HepG2 (cell line): Measurements from ENCODE around the gene RING1. TPM values are rescaled to one million over a fixed set of nuclear protein-coding genes. Genes with fewer than 3 reads are reported as not detected.

Source experiments
- ARID2 ChIP-seq: sonication (generic); formaldehyde crosslinking; IDR thresholded peaks from 2 replicates; pipeline ENCODE4 v1.8.1; 2022; ENCODE audit warnings: mild to moderate bottlenecking, missing genetic modification reagents, borderline replicate concordance
- CC2D1A ChIP-seq: sonication (generic); formaldehyde crosslinking; IDR thresholded peaks from 2 replicates; pipeline ENCODE4 v1.8.1; 2023; ENCODE audit warnings: mild to moderate bottlenecking, missing genetic modification reagents
- CHD2 ChIP-seq: IDR thresholded peaks from 2 replicates; pipeline ENCODE4 v1.6.1; 2011; ENCODE audit warnings: low read depth, low read length, improper control_type of control experiment
- ELF4 ChIP-seq: sonication (generic); formaldehyde crosslinking; IDR thresholded peaks from 2 replicates; pipeline ENCODE4 v1.5.0; 2020; ENCODE audit warnings: missing genetic modification reagents, mild to moderate bottlenecking, moderate library complexity, borderline replicate concordance
- HOXD1 ChIP-seq: sonication (generic); formaldehyde crosslinking; IDR thresholded peaks from 2 replicates; pipeline ENCODE4 v1.5.0; 2020; ENCODE audit warnings: missing genetic modification reagents
- NFATC3 ChIP-seq: sonication (generic); formaldehyde crosslinking; IDR thresholded peaks from 2 replicates; pipeline ENCODE4 v1.5.1; 2020; ENCODE audit warnings: mild to moderate bottlenecking, missing genetic modification reagents
- PLRG1 ChIP-seq: fragments of 450-650 bp; conservative IDR thresholded peaks from 2 replicates; pipeline ENCODE4 v1.6.1; 2016
- RFX5 ChIP-seq: IDR thresholded peaks from 2 replicates; pipeline ENCODE4 v1.6.1; 2011; ENCODE audit warnings: low read depth, low read length, improper control_type of control experiment
- SNRNP70 ChIP-seq: fragments of 200-400 bp; formaldehyde crosslinking; IDR thresholded peaks from 2 replicates; pipeline ENCODE4 v1.6.1; 2017; ENCODE audit warnings: mild to moderate bottlenecking, low read depth, low read length, moderate library complexity
- SOX6 ChIP-seq, 2 experiments: fragments of 450-650 bp in 1 of 2; sonication (generic) in 1 of 2; formaldehyde crosslinking in 1 of 2; IDR thresholded peaks; 2 replicates each; pipeline versions ENCODE4 v1.4.0 to v1.6.1; 2017 to 2020; ENCODE audit warnings: antibody characterized with exemption in 1 of 2, mild to moderate bottlenecking in 1 of 2, missing genetic modification reagents in 1 of 2
- TP53 ChIP-seq: sonication (generic); formaldehyde crosslinking; conservative IDR thresholded peaks from 2 replicates; pipeline ENCODE4 v1.4.0; 2020; ENCODE audit warnings: missing genetic modification reagents
- ZFP1 ChIP-seq: IDR thresholded peaks from 2 replicates; pipeline ENCODE4 v1.6.1; 2016
- ZNF180 ChIP-seq: sonication (generic); formaldehyde crosslinking; IDR thresholded peaks from 2 replicates; pipeline ENCODE4 v1.4.0; 2020; ENCODE audit warnings: low read depth, missing genetic modification reagents, borderline replicate concordance
- ZNF274 ChIP-seq: sonication (generic); formaldehyde crosslinking; IDR thresholded peaks from 2 replicates; pipeline ENCODE4 v1.5.1; 2020; ENCODE audit warnings: mild to moderate bottlenecking, missing genetic modification reagents
- ZNF460 ChIP-seq: sonication (generic); formaldehyde crosslinking; IDR thresholded peaks from 2 replicates; pipeline ENCODE4 v1.5.1; 2020; ENCODE audit warnings: missing genetic modification reagents, mild to moderate bottlenecking, borderline replicate concordance
- ZNF564 ChIP-seq: sonication (generic); formaldehyde crosslinking; IDR thresholded peaks from 2 replicates; pipeline ENCODE4 v1.8.1; 2023; ENCODE audit warnings: mild to moderate bottlenecking, missing genetic modification reagents
- ZNF605 ChIP-seq: sonication (generic); formaldehyde crosslinking; IDR thresholded peaks from 2 replicates; pipeline ENCODE4 v1.8.0; 2022; ENCODE audit warnings: mild to moderate bottlenecking, missing genetic modification reagents
- polyA plus RNA-seq, 8 experiments: library from polyadenylated mRNA; depleted of rRNA in 3 of 8; stranded (reverse) in 7 of 8; unstranded in 1 of 8; fragments of >200 nt; fragmentation: Illumina TruSeq in 4 of 8; extraction: Trizol in 4 of 8; gene quantifications; 2 replicates each; pipeline versions ENCODE4 v1.2.1 to v1.2.3, GENCODE V29; 2011 to 2016; ENCODE audit warnings: low read depth in 4 of 8, missing spikeins in 1 of 8, mixed read lengths in 1 of 8; ENCODE audit not compliant: insufficient read depth in 1 of 8
- total RNA-seq, 5 experiments: library from RNA; depleted of rRNA; stranded (reverse); fragments of >200 nt; fragmentation: Illumina TruSeq; extraction: Trizol; gene quantifications; 2 replicates each; pipeline ENCODE4 v1.2.3, GENCODE V29; 2016; ENCODE audit warnings: low read depth in 1 of 5
- TF ChIP-seq, protein P1 (sequence below): sonication (generic); formaldehyde crosslinking; IDR thresholded peaks from 2 replicates; pipeline ENCODE4 v1.8.0; 2022; ENCODE audit warnings: mild to moderate bottlenecking, missing genetic modification reagents
- TF ChIP-seq, protein P2 (sequence below): sonication (generic); formaldehyde crosslinking; IDR thresholded peaks from 2 replicates; pipeline ENCODE4 v1.4.0; 2020; ENCODE audit warnings: missing genetic modification reagents
- TF ChIP-seq, protein P3 (sequence below): sonication (generic); formaldehyde crosslinking; conservative IDR thresholded peaks from 2 replicates; pipeline ENCODE4 v1.5.0; 2020; ENCODE audit warnings: missing genetic modification reagents
- TF ChIP-seq, protein P4 (sequence below): sonication (generic); formaldehyde crosslinking; IDR thresholded peaks from 2 replicates; pipeline ENCODE4 v1.4.0; 2020; ENCODE audit warnings: missing genetic modification reagents, borderline replicate concordance
- TF ChIP-seq, protein P5 (sequence below): sonication (generic); formaldehyde crosslinking; IDR thresholded peaks from 2 replicates; pipeline ENCODE4 v1.8.1; 2023; ENCODE audit warnings: mild to moderate bottlenecking, missing genetic modification reagents

The RING1 gene
- total and polyA plus RNA-seq, 2 of the 13 experiments (the other 11 are each of a cell fraction or from before 2014, with no cell fraction given), result 23.9 to 33.6 TPM

DNA sequence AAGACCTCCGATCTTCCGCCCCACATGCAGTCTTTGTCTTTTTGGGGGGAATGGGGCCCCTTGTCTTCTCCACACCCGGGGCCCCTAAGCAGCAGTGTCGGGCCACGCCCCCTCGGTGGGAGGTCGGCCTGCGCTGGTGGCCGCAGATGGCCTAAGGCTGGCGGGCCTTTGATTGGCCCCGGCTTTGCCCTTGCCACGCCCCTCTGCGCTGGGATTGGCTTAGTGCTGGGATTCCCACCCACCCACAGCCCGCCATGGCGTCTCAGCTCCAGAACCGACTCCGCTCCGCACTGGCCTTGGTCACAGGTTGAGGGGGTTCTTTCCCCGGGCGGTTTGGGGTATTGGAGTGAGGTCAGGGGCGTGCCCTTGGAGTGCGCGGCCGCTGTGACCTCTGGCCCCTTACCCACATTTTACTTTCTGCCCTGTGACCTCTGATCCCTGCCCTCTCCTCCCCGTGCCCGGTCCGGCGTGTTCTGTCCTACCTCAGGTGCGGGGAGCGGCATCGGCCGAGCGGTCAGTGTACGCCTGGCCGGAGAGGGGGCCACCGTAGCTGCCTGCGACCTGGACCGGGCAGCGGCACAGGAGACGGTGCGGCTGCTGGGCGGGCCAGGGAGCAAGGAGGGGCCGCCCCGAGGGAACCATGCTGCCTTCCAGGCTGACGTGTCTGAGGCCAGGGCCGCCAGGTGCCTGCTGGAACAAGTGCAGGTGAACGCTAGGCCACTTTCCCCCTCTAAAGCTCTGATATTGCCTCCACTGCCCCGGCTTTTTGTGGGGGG, 3.7 kb upstream of the RING1 start, which contains the start of gene HSD17B8 (continued):
- TF ChIP-seq, protein P1, sequence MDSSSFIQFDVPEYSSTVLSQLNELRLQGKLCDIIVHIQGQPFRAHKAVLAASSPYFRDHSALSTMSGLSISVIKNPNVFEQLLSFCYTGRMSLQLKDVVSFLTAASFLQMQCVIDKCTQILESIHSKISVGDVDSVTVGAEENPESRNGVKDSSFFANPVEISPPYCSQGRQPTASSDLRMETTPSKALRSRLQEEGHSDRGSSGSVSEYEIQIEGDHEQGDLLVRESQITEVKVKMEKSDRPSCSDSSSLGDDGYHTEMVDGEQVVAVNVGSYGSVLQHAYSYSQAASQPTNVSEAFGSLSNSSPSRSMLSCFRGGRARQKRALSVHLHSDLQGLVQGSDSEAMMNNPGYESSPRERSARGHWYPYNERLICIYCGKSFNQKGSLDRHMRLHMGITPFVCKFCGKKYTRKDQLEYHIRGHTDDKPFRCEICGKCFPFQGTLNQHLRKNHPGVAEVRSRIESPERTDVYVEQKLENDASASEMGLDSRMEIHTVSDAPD (CRISPR knock-in tag), result 0 out of 2 replicates have a peak, but pooled peaks have one; percentile 79
- TF ChIP-seq HOXD1 (CRISPR knock-in tag) (peak; percentile 69; the same call in 1 of the 2 replicates), ZFP1 (CRISPR knock-in tag) (no peak), ZNF180 (CRISPR knock-in tag) (0 out of 2 replicates have a peak, but pooled peaks have one; percentile 56), ZNF274 (CRISPR knock-in tag) (peak; percentile 86; the same call in 1 of the 2 replicates), SNRNP70 (no peak), PLRG1 (no peak), SOX6 (IDR thresholded peaks at IDR 0.05) (no peak), SOX6 (CRISPR knock-in tag; IDR thresholded peaks at IDR 0.05) (peak; percentile 62), TP53 (no peak), RFX5 (no peak), ZNF460 (CRISPR knock-in tag) (no peak), ZNF564 (no peak), NFATC3 (CRISPR knock-in tag) (no peak), CHD2 (peak; percentile 52; the same call in 1 of the 2 replicates), ELF4 (CRISPR knock-in tag) (no peak), ZNF605 (CRISPR knock-in tag) (peak; percentile 60; the same call in 1 of the 2 replicates), CC2D1A (CRISPR knock-in tag) (no peak), ARID2 (CRISPR knock-in tag) (peak; percentile 92)
- TF ChIP-seq, protein P2, sequence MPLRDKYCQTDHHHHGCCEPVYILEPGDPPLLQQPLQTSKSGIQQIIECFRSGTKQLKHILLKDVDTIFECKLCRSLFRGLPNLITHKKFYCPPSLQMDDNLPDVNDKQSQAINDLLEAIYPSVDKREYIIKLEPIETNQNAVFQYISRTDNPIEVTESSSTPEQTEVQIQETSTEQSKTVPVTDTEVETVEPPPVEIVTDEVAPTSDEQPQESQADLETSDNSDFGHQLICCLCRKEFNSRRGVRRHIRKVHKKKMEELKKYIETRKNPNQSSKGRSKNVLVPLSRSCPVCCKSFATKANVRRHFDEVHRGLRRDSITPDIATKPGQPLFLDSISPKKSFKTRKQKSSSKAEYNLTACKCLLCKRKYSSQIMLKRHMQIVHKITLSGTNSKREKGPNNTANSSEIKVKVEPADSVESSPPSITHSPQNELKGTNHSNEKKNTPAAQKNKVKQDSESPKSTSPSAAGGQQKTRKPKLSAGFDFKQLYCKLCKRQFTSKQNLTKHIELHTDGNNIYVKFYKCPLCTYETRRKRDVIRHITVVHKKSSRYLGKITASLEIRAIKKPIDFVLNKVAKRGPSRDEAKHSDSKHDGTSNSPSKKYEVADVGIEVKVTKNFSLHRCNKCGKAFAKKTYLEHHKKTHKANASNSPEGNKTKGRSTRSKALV, result 0 out of 2 replicates have a peak, but pooled peaks have one; percentile 57
- TF ChIP-seq, protein P3, sequence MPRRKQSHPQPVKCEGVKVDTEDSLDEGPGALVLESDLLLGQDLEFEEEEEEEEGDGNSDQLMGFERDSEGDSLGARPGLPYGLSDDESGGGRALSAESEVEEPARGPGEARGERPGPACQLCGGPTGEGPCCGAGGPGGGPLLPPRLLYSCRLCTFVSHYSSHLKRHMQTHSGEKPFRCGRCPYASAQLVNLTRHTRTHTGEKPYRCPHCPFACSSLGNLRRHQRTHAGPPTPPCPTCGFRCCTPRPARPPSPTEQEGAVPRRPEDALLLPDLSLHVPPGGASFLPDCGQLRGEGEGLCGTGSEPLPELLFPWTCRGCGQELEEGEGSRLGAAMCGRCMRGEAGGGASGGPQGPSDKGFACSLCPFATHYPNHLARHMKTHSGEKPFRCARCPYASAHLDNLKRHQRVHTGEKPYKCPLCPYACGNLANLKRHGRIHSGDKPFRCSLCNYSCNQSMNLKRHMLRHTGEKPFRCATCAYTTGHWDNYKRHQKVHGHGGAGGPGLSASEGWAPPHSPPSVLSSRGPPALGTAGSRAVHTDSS, result no peak
- TF ChIP-seq, protein P4, sequence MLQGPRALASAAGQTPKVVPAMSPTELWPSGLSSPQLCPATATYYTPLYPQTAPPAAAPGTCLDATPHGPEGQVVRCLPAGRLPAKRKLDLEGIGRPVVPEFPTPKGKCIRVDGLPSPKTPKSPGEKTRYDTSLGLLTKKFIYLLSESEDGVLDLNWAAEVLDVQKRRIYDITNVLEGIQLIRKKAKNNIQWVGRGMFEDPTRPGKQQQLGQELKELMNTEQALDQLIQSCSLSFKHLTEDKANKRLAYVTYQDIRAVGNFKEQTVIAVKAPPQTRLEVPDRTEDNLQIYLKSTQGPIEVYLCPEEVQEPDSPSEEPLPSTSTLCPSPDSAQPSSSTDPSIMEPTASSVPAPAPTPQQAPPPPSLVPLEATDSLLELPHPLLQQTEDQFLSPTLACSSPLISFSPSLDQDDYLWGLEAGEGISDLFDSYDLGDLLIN (CRISPR knock-in tag), result 0 out of 2 replicates have a peak, but pooled peaks have one; percentile 42
- TF ChIP-seq, protein P5, sequence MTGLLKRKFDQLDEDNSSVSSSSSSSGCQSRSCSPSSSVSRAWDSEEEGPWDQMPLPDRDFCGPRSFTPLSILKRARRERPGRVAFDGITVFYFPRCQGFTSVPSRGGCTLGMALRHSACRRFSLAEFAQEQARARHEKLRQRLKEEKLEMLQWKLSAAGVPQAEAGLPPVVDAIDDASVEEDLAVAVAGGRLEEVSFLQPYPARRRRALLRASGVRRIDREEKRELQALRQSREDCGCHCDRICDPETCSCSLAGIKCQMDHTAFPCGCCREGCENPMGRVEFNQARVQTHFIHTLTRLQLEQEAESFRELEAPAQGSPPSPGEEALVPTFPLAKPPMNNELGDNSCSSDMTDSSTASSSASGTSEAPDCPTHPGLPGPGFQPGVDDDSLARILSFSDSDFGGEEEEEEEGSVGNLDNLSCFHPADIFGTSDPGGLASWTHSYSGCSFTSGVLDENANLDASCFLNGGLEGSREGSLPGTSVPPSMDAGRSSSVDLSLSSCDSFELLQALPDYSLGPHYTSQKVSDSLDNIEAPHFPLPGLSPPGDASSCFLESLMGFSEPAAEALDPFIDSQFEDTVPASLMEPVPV, result peak; percentile 91
